H9 (cell line): ENCODE results near the gene ATL1. TPM values are rescaled to one million over a fixed set of nuclear protein-coding genes. Genes with fewer than 3 reads are reported as not detected.

Experiments used
- DNase-seq: peaks from one replicate; pipeline ENCODE4 v3.0.0-alpha.2; 2017
- H2AFZ ChIP-seq: one replicate; pipeline ENCODE4 v1.6.1; 2013; ENCODE audit warnings: mild to moderate bottlenecking, low read length, control low read depth, moderate library complexity
- H2AK5ac ChIP-seq: 2 replicates; pipeline ENCODE4 v1.6.1; 2013; ENCODE audit warnings: low read length, control low read depth, mixed read lengths; ENCODE audit not compliant: insufficient read length
- H2BK120ac ChIP-seq: one replicate; pipeline ENCODE4 v1.6.1; 2013; ENCODE audit warnings: low read depth, mild to moderate bottlenecking, low read length, control low read depth, inconsistent platforms; ENCODE audit not compliant: poor library complexity, severe bottlenecking
- H2BK12ac ChIP-seq: 2 replicates; pipeline ENCODE4 v1.6.1; 2013; ENCODE audit warnings: low read length, control low read depth, mixed read lengths, low read depth; ENCODE audit not compliant: insufficient read length
- H2BK15ac ChIP-seq: 2 replicates; pipeline ENCODE4 v1.6.1; 2013; ENCODE audit warnings: low read depth, low read length, control low read depth
- H2BK20ac ChIP-seq: one replicate; pipeline ENCODE4 v1.6.1; 2013; ENCODE audit warnings: low read depth, mild to moderate bottlenecking, low read length, control low read depth, inconsistent platforms; ENCODE audit not compliant: poor library complexity, severe bottlenecking
- H2BK5ac ChIP-seq: 2 replicates; pipeline ENCODE4 v1.6.1; 2013; ENCODE audit warnings: low read length, control low read depth, mixed read lengths; ENCODE audit not compliant: insufficient read length
- H3K14ac ChIP-seq: 2 replicates; pipeline ENCODE4 v1.6.1; 2013; ENCODE audit warnings: low read length, control low read depth; ENCODE audit not compliant: insufficient read depth
- H3K18ac ChIP-seq: 2 replicates; pipeline ENCODE4 v1.6.1; 2013; ENCODE audit warnings: low read depth, mild to moderate bottlenecking, mixed read lengths, low read length, control low read depth; ENCODE audit not compliant: insufficient read length
- H3K23ac ChIP-seq: 2 replicates; pipeline ENCODE4 v1.6.1; 2013; ENCODE audit warnings: low read length, control low read depth, mixed read lengths, low read depth; ENCODE audit not compliant: insufficient read length
- H3K23me2 ChIP-seq: 2 replicates; pipeline ENCODE4 v1.6.1; 2013; ENCODE audit warnings: low read depth, mild to moderate bottlenecking, mixed read lengths, low read length, control low read depth; ENCODE audit not compliant: insufficient read length, poor library complexity, severe bottlenecking
- H3K27ac ChIP-seq: 2 replicates; pipeline ENCODE4 v1.5.1; 2013; ENCODE audit warnings: low read length, control low read depth, mixed read lengths, low read depth; ENCODE audit not compliant: insufficient read length
- H3K27me3 ChIP-seq: 2 replicates; pipeline ENCODE4 v1.6.1; 2013; ENCODE audit warnings: low read length, control low read depth, inconsistent platforms; ENCODE audit not compliant: insufficient read depth
- H3K4ac ChIP-seq: 2 replicates; pipeline ENCODE4 v1.6.1; 2013; ENCODE audit warnings: low read depth, mild to moderate bottlenecking, control low read depth, inconsistent platforms, low read length, moderate library complexity
- H3K4me1 ChIP-seq: 2 replicates; pipeline ENCODE4 v1.6.1; 2013; ENCODE audit warnings: low read length, control low read depth, inconsistent platforms; ENCODE audit not compliant: insufficient read depth
- H3K4me2 ChIP-seq: 2 replicates; pipeline ENCODE4 v1.6.1; 2013; ENCODE audit warnings: low read length, control low read depth, mixed read lengths; ENCODE audit not compliant: insufficient read length, insufficient read depth
- H3K56ac ChIP-seq: 2 replicates; pipeline ENCODE4 v1.6.1; 2013; ENCODE audit warnings: low read depth, mild to moderate bottlenecking, mixed read lengths, low read length, control low read depth; ENCODE audit not compliant: insufficient read length
- H3K79me1 ChIP-seq: 2 replicates; pipeline ENCODE4 v1.6.1; 2013; ENCODE audit warnings: low read depth, mild to moderate bottlenecking, moderate library complexity, low read length, control low read depth, inconsistent platforms; ENCODE audit not compliant: insufficient read depth, poor library complexity, severe bottlenecking
- H3K79me2 ChIP-seq: 2 replicates; pipeline ENCODE4 v1.6.1; 2013; ENCODE audit warnings: low read length, control low read depth, inconsistent platforms; ENCODE audit not compliant: insufficient read depth
- H3K9ac ChIP-seq: 2 replicates; pipeline ENCODE4 v1.6.1; 2013; ENCODE audit warnings: low read length, control low read depth, mixed read lengths; ENCODE audit not compliant: insufficient read length; ENCODE audit errors: extremely low read depth
- H3K9me3 ChIP-seq: one replicate; pipeline ENCODE4 v1.6.1; 2013; ENCODE audit warnings: low read depth, low read length, inconsistent platforms; ENCODE audit not compliant: control insufficient read depth
- H3T11ph ChIP-seq: one replicate; pipeline ENCODE4 v1.6.1; 2013; ENCODE audit warnings: mild to moderate bottlenecking, low read length, control low read depth, inconsistent platforms
- H4K20me1 ChIP-seq: one replicate; pipeline ENCODE4 v1.6.1; 2013; ENCODE audit not compliant: control insufficient read depth, insufficient read length, insufficient read depth
- H4K5ac ChIP-seq: 2 replicates; pipeline ENCODE4 v1.6.1; 2013; ENCODE audit warnings: low read depth, mild to moderate bottlenecking, mixed read lengths, low read length, control low read depth; ENCODE audit not compliant: insufficient read length
- H4K8ac ChIP-seq: replicated peaks from 2 replicates; pipeline ENCODE4 v1.6.1; 2013; ENCODE audit warnings: low read length, control low read depth, mixed read lengths, low read depth; ENCODE audit not compliant: insufficient read length
- H4K91ac ChIP-seq: 2 replicates; pipeline ENCODE4 v1.6.1; 2013; ENCODE audit warnings: low read depth, mild to moderate bottlenecking, moderate library complexity, mixed read lengths, low read length, control low read depth; ENCODE audit not compliant: insufficient read length
- H3K27ac Mint-ChIP-seq, 3 experiments: 2 replicates in 2 of 3; 3 replicates in 1 of 3; pipeline ENCODE4 v1.8.0; 2020 to 2021; ENCODE audit warnings: mixed read lengths in 3 of 3, mild to moderate bottlenecking in 1 of 3, moderate library complexity in 1 of 3
- H3K27me3 Mint-ChIP-seq: 2 replicates; pipeline ENCODE4 v1.8.0; 2021; ENCODE audit warnings: low read depth, mild to moderate bottlenecking, moderate library complexity, mixed read lengths
- H3K36me3 Mint-ChIP-seq, 3 experiments: 2 replicates in 2 of 3; 3 replicates in 1 of 3; pipeline ENCODE4 v1.8.0; 2020 to 2021; ENCODE audit warnings: low read depth in 3 of 3, mixed read lengths in 3 of 3; ENCODE audit not compliant: insufficient read depth in 1 of 3
- H3K4me1 Mint-ChIP-seq, 2 experiments: 2 replicates each; pipeline ENCODE4 v1.8.0; 2020; ENCODE audit warnings: mixed read lengths in 2 of 2
- H3K4me3 Mint-ChIP-seq, 2 experiments: 2 replicates in 1 of 2; 3 replicates in 1 of 2; pipeline ENCODE4 v1.8.0; 2020 to 2021; ENCODE audit warnings: mild to moderate bottlenecking in 2 of 2, mixed read lengths in 2 of 2, moderate library complexity in 1 of 2
- H3K9me3 Mint-ChIP-seq, 2 experiments: 2 replicates in 1 of 2; 3 replicates in 1 of 2; pipeline ENCODE4 v1.8.0; 2020; ENCODE audit warnings: mild to moderate bottlenecking in 2 of 2, mixed read lengths in 2 of 2, moderate library complexity in 1 of 2
- WGBS: extraction: QIAGEN DNeasy Blood & Tissue Kit; methylation state at CpG from one replicate; pipeline ENCODE4 v1.1.7; 2013; ENCODE audit warnings: missing lambda C conversion rate, low lambda C conversion rate, mixed read lengths; ENCODE audit not compliant: insufficient read length; ENCODE audit errors: extremely low coverage; 5-methylcytosine and 5-hydroxymethylcytosine counted together
- total RNA-seq: library from RNA; stranded (reverse); gene quantifications from 2 replicates; pipeline ENCODE4 v1.2.1, GENCODE V29; 2021
- TF ChIP-seq, protein P1 (sequence below): fragments of 200-600 bp; sonication (generic); conservative IDR thresholded peaks from 3 replicates; pipeline ENCODE4 v1.8.0; 2021; ENCODE audit warnings: antibody characterized with exemption, mild to moderate bottlenecking

The ATL1 gene
- total RNA-seq, 1 experiment from 2014 or later = 3.0 TPM

DNA sequence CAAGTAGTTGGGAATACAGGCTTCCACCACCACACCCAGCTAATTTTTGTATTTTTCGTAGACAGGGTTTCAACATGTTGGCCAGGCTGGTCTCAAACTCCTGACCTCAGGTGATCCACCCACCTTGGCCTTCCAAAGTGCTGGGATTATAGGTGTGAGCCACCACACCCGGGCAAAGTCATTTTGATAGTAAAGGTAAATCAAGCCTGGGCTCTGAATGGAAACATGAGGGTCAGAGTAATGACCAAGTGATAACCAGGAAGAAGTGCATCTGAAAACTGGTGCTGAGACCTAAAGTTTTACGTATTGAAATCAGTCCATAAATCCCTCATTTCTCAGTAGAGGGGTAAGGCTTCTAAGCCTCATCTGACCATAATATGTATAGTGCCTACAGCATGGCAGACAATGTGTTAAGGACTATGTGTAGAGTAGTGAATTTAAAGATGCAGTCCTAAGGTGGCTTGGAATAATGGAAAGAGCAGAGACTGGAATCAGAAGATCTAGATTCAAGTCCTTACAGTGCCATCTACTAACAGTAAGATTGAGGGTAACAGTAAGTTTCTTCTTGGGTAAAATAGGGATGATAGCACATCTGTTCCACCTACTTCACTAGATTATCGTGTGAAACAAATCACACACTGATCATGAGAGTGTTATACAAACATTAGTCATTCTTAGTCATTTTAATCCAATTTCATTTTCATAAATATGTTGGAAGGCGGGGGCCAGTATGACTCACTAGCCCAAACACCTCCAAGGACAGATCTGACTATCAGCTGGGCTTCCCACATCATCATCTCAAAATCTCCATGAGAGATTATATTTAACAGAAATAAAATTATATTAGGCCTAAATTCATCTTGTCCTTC lies 38.8 kb upstream of the ATL1 start:
- Histone ChIP-seq H3K4me2 (no peak overlapping the region), H2BK120ac (no peak overlapping the region), H4K8ac (no peak overlapping the region), H3K18ac (no peak overlapping the region), H2BK20ac (no peak overlapping the region), H3K56ac (no peak overlapping the region), H3K79me2 (peaks cover 26% of the 10 kb centered on the region; the same call in 1 of the 2 replicates), H2BK15ac (no peak overlapping the region), H4K5ac (no peak overlapping the region), H3K9ac (no peak overlapping the region), H3K23ac (no peak overlapping the region), H3T11ph (no peak overlapping the region), H3K14ac (no peak overlapping the region), H3K27me3 (no peaks in the 10 kb centered on the region), H3K4me1 (peaks cover 2% of the 10 kb centered on the region; the same call in 1 of the 2 replicates), H3K79me1 (peaks cover 11% of the 10 kb centered on the region), H2BK5ac (no peak overlapping the region), H3K23me2 (no peaks in the 10 kb centered on the region), H2BK12ac (no peak overlapping the region), H2AFZ (no peak overlapping the region), H3K9me3 (no peaks in the 10 kb centered on the region), H3K27ac (no peak overlapping the region), H4K20me1 (no peaks in the 10 kb centered on the region), H2AK5ac (no peak overlapping the region), H4K91ac (no peak overlapping the region), H3K4ac (no peak overlapping the region)
- H3K9me3 Mint-ChIP-seq = no peaks in the 10 kb centered on the region
- TF ChIP-seq, protein P1, sequence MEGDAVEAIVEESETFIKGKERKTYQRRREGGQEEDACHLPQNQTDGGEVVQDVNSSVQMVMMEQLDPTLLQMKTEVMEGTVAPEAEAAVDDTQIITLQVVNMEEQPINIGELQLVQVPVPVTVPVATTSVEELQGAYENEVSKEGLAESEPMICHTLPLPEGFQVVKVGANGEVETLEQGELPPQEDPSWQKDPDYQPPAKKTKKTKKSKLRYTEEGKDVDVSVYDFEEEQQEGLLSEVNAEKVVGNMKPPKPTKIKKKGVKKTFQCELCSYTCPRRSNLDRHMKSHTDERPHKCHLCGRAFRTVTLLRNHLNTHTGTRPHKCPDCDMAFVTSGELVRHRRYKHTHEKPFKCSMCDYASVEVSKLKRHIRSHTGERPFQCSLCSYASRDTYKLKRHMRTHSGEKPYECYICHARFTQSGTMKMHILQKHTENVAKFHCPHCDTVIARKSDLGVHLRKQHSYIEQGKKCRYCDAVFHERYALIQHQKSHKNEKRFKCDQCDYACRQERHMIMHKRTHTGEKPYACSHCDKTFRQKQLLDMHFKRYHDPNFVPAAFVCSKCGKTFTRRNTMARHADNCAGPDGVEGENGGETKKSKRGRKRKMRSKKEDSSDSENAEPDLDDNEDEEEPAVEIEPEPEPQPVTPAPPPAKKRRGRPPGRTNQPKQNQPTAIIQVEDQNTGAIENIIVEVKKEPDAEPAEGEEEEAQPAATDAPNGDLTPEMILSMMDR = no peak
- no CpG with 5 or more reads among the region's 5 CpGs for WGBS
- H3K4me1 Mint-ChIP-seq = peaks cover 20 to 26% of the 10 kb centered on the region in 2 experiments
- H3K36me3 Mint-ChIP-seq = peaks cover 0 to 8% (median 2%) of the 10 kb centered on the region in 3 experiments; a peak in 3 of 7 replicates
- H3K27ac Mint-ChIP-seq = no peak overlapping the region
- no peak overlapping the region for H3K4me3 Mint-ChIP-seq
- H3K27me3 Mint-ChIP-seq = no peaks in the 10 kb centered on the region
- DNase-seq = no peak
